C4-2B (cell line): Measurements from ENCODE around the gene DNAJC7.

Experiments used
- ZFX ChIP-seq: fragments of 450-650 bp; IDR thresholded peaks from 2 replicates; pipeline ENCODE4 v1.6.1; 2017
- TF ChIP-seq, protein P1 (sequence below): fragments of 450-650 bp; conservative IDR thresholded peaks from 2 replicates; pipeline ENCODE4 v1.5.1; 2017; ENCODE audit warnings: mild to moderate bottlenecking

DNA sequence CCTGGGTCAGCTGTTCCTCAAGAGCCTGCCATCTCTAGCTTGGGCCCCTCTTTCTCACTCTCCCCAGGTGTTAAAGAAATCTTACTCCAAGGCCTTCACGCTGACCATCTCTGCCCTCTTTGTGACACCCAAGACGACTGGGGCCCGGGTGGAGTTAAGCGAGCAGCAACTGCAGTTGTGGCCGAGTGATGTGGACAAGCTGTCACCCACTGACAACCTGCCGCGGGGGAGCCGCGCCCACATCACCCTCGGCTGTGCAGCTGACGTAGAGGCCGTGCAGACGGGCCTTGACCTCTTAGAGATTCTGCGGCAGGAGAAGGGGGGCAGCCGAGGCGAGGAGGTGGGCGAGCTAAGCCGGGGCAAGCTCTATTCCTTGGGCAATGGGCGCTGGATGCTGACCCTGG is 43.8 kb downstream of the DNAJC7 start:
- TF ChIP-seq, protein P1, sequence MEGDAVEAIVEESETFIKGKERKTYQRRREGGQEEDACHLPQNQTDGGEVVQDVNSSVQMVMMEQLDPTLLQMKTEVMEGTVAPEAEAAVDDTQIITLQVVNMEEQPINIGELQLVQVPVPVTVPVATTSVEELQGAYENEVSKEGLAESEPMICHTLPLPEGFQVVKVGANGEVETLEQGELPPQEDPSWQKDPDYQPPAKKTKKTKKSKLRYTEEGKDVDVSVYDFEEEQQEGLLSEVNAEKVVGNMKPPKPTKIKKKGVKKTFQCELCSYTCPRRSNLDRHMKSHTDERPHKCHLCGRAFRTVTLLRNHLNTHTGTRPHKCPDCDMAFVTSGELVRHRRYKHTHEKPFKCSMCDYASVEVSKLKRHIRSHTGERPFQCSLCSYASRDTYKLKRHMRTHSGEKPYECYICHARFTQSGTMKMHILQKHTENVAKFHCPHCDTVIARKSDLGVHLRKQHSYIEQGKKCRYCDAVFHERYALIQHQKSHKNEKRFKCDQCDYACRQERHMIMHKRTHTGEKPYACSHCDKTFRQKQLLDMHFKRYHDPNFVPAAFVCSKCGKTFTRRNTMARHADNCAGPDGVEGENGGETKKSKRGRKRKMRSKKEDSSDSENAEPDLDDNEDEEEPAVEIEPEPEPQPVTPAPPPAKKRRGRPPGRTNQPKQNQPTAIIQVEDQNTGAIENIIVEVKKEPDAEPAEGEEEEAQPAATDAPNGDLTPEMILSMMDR = no peak
- no peak for TF ChIP-seq ZFX
